H1 (cell line): ENCODE data around the gene TOP3B. TPM values are rescaled to one million over a fixed set of nuclear protein-coding genes. Genes with fewer than 3 reads are reported as not detected.

ENCODE experiments used
- CTCF ChIA-PET: fragments of 300-600 bp; sonication (Branson Sonifier 250); formaldehyde crosslinking; loops from one replicate; lab custom pipeline; 2021; ENCODE audit not compliant: partially characterized antibody; lab: Charles Lee
- POLR2A ChIA-PET: fragments of 300-600 bp; sonication (Branson Sonifier 250); formaldehyde crosslinking; loops from one replicate; lab custom pipeline; 2021; ENCODE audit warnings: inconsistent platforms; ENCODE audit not compliant: partially characterized antibody; lab: Charles Lee
- DNase-seq, 2 experiments: peaks; one replicate each; pipeline versions ENCODE4 v3.0.0 to v3.0.0-alpha.2; 2010 to 2022; ENCODE audit warnings: low spot score in 2 of 2, low read depth in 1 of 2, mixed read lengths in 1 of 2
- FAIRE-seq: peaks from 2 replicates; lab custom pipeline; 2011; peaks lifted over from hg19 to GRCh38; lab: Jason Lieb, UNC
- H2AFZ ChIP-seq: 2 replicates; pipeline ENCODE4 v1.8.1; 2012; ENCODE audit warnings: low read length, inconsistent platforms
- H2AK5ac ChIP-seq: 2 replicates; pipeline ENCODE4 v1.6.1; 2013; ENCODE audit warnings: low read depth, low read length
- H2BK120ac ChIP-seq: replicated peaks from 2 replicates; pipeline ENCODE3; 2013; ENCODE audit warnings: low read depth, low read length, inconsistent platforms
- H2BK12ac ChIP-seq: 2 replicates; pipeline ENCODE4 v1.6.1; 2013; ENCODE audit warnings: low read depth, low read length
- H2BK15ac ChIP-seq: 2 replicates; pipeline ENCODE4 v1.6.1; 2013; ENCODE audit warnings: low read length
- H2BK20ac ChIP-seq: 2 replicates; pipeline ENCODE4 v1.6.1; 2013; ENCODE audit warnings: low read length
- H2BK5ac ChIP-seq: 2 replicates; pipeline ENCODE4 v1.6.1; 2013; ENCODE audit warnings: low read depth, low read length
- H3K14ac ChIP-seq: 2 replicates; pipeline ENCODE4 v1.6.1; 2013; ENCODE audit warnings: inconsistent platforms; ENCODE audit not compliant: insufficient read length
- H3K18ac ChIP-seq: 2 replicates; pipeline ENCODE4 v1.6.1; 2013; ENCODE audit warnings: low read length; ENCODE audit errors: extremely low read depth
- H3K23ac ChIP-seq: 2 replicates; pipeline ENCODE4 v1.6.1; 2013; ENCODE audit warnings: inconsistent platforms; ENCODE audit not compliant: insufficient read length
- H3K23me2 ChIP-seq: 2 replicates; pipeline ENCODE4 v1.6.1; 2013; ENCODE audit warnings: low read depth, low read length
- H3K27ac ChIP-seq: 2 replicates; pipeline ENCODE4 v1.6.1; 2011; ENCODE audit warnings: low read depth, low read length, inconsistent platforms
- H3K27me3 ChIP-seq, 4 experiments: replicated peaks in 1 of 4; 1 replicate in 1 of 4; 2 replicates in 3 of 4; pipeline versions ENCODE4 v1.6.1 to v1.8.1; 2011 to 2013; ENCODE audit warnings: low read length in 3 of 4, mild to moderate bottlenecking in 3 of 4, inconsistent platforms in 2 of 4, mixed read lengths in 2 of 4, moderate library complexity in 1 of 4; ENCODE audit not compliant: control insufficient read depth in 3 of 4, insufficient read depth in 3 of 4; ENCODE audit errors: extremely low read depth in 1 of 4
- H3K36me3 ChIP-seq, 4 experiments: 2 replicates each; pipeline versions ENCODE4 v1.6.1 to v1.8.1; 2011 to 2013; ENCODE audit warnings: mild to moderate bottlenecking in 4 of 4, low read length in 3 of 4, moderate library complexity in 2 of 4, control low read depth in 1 of 4, inconsistent platforms in 1 of 4; ENCODE audit not compliant: insufficient read depth in 4 of 4, control insufficient read depth in 2 of 4
- H3K4ac ChIP-seq: replicated peaks from 2 replicates; pipeline ENCODE3; 2013; ENCODE audit warnings: low read length, low read depth, mixed read lengths, inconsistent platforms; ENCODE audit not compliant: insufficient read length
- H3K4me1 ChIP-seq, 4 experiments: replicated peaks in 1 of 4; 1 replicate in 1 of 4; 2 replicates in 3 of 4; pipeline versions ENCODE4 v1.6.1 to v1.8.1; 2011 to 2013; ENCODE audit warnings: low read length in 3 of 4, inconsistent platforms in 2 of 4, mixed read lengths in 1 of 4; ENCODE audit not compliant: insufficient read depth in 4 of 4, control insufficient read depth in 3 of 4
- H3K4me2 ChIP-seq, 2 experiments: 2 replicates each; pipeline versions ENCODE4 v1.6.1 to v1.8.1; 2011 to 2013; ENCODE audit warnings: low read depth in 2 of 2, low read length in 2 of 2, control low read depth in 1 of 2, inconsistent platforms in 1 of 2, mild to moderate bottlenecking in 1 of 2; ENCODE audit not compliant: insufficient read depth in 1 of 2
- H3K4me3 ChIP-seq, 4 experiments: fragments of 200-600, 300-600 bp in 1 of 4; sonication (generic), shearing (Covaris generic), sonication (Bioruptor Twin) in 1 of 4; 2 replicates each; pipeline versions ENCODE4 v1.5.1 to v1.8.1; 2011 to 2016; ENCODE audit warnings: low read length in 4 of 4, low read depth in 3 of 4, control low read depth in 2 of 4, inconsistent platforms in 2 of 4, mild to moderate bottlenecking in 2 of 4, mixed read lengths in 1 of 4, moderate library complexity in 1 of 4; ENCODE audit not compliant: insufficient read depth in 2 of 4; ENCODE audit errors: extremely low read depth in 1 of 4
- H3K56ac ChIP-seq: replicated peaks from 2 replicates; pipeline ENCODE3; 2013; ENCODE audit warnings: low read depth, mild to moderate bottlenecking, mixed read lengths, low read length, inconsistent platforms; ENCODE audit not compliant: insufficient read length
- H3K79me1 ChIP-seq: 2 replicates; pipeline ENCODE4 v1.6.1; 2013; ENCODE audit warnings: low read depth, low read length, control low read depth
- H3K79me2 ChIP-seq, 2 experiments: 2 replicates each; pipeline versions ENCODE4 v1.6.1 to v1.8.1; 2012 to 2013; ENCODE audit warnings: low read length in 2 of 2, mild to moderate bottlenecking in 2 of 2, inconsistent platforms in 1 of 2; ENCODE audit not compliant: insufficient read depth in 2 of 2, control insufficient read depth in 1 of 2
- H3K9ac ChIP-seq, 4 experiments: replicated peaks in 1 of 4; 1 replicate in 1 of 4; 2 replicates in 3 of 4; pipeline versions ENCODE4 v1.6.1 to v1.8.1; 2011 to 2013; ENCODE audit warnings: low read depth in 3 of 4, low read length in 3 of 4, control low read depth in 2 of 4, mild to moderate bottlenecking in 2 of 4, moderate library complexity in 2 of 4, inconsistent platforms in 1 of 4; ENCODE audit errors: extremely low read depth in 1 of 4
- H3K9me3 ChIP-seq, 2 experiments: 2 replicates each; pipeline versions ENCODE4 v1.6.1 to v1.8.1; 2012 to 2013; ENCODE audit warnings: mild to moderate bottlenecking in 2 of 2, moderate library complexity in 2 of 2, control low read depth in 1 of 2, inconsistent platforms in 1 of 2, low read depth in 1 of 2, low read length in 1 of 2, mixed read lengths in 1 of 2; ENCODE audit not compliant: insufficient read depth in 2 of 2
- H4K20me1 ChIP-seq, 2 experiments: replicated peaks in 1 of 2; 2 replicates each; pipeline versions ENCODE3 to v1.8.1; 2011 to 2013; ENCODE audit warnings: inconsistent platforms in 2 of 2, low read length in 2 of 2, mild to moderate bottlenecking in 1 of 2; ENCODE audit not compliant: insufficient read depth in 2 of 2, control insufficient read depth in 1 of 2
- H4K5ac ChIP-seq: 2 replicates; pipeline ENCODE4 v1.6.1; 2013; ENCODE audit warnings: low read length, low read depth, mixed read lengths, inconsistent platforms; ENCODE audit not compliant: insufficient read length
- H4K8ac ChIP-seq: 2 replicates; pipeline ENCODE4 v1.8.0; 2013; ENCODE audit warnings: mild to moderate bottlenecking, moderate library complexity, low read length, inconsistent platforms; ENCODE audit not compliant: insufficient read depth; ENCODE audit errors: extremely low read depth
- H4K91ac ChIP-seq: replicated peaks from 2 replicates; pipeline ENCODE3; 2013; ENCODE audit warnings: low read length, mixed read lengths, inconsistent platforms; ENCODE audit not compliant: insufficient read length
- ASH2L ChIP-seq: fragments of 200-600, 300-600 bp; sonication (generic); IDR thresholded peaks from one replicate; pipeline ENCODE4 v1.7.1; 2017; ENCODE audit warnings: low read length
- E2F6 ChIP-seq: IDR thresholded peaks from 2 replicates; pipeline ENCODE4 v1.6.1; 2012; ENCODE audit warnings: inconsistent platforms
- EGR1 ChIP-seq: IDR thresholded peaks from 2 replicates; pipeline ENCODE4 v1.6.1; 2011; ENCODE audit warnings: low read depth, low read length, borderline replicate concordance
- EZH2 ChIP-seq: fragments of 200-600 bp; sonication (generic); IDR thresholded peaks from 2 replicates; pipeline ENCODE4 v1.7.1; 2012; ENCODE audit warnings: low read depth, mild to moderate bottlenecking, moderate library complexity, low read length, inconsistent platforms; ENCODE audit not compliant: severe bottlenecking
- JUND ChIP-seq: IDR thresholded peaks from 2 replicates; pipeline ENCODE4 v1.6.1; 2011; ENCODE audit warnings: mild to moderate bottlenecking, improper control_type of control experiment, low read length
- KDM1A ChIP-seq: fragments of 200-600, 300-600 bp; sonication (generic); IDR thresholded peaks from 2 replicates; pipeline ENCODE4 v1.7.1; 2016; ENCODE audit warnings: mild to moderate bottlenecking, low read length, borderline replicate concordance
- KDM4A ChIP-seq: IDR thresholded peaks from one replicate; pipeline ENCODE4 v1.7.1; 2012; ENCODE audit warnings: low read depth, mild to moderate bottlenecking, moderate library complexity, low read length, inconsistent platforms; ENCODE audit not compliant: severe bottlenecking
- RFX5 ChIP-seq: IDR thresholded peaks from 2 replicates; pipeline ENCODE4 v1.6.1; 2011; ENCODE audit warnings: low read depth, low read length, improper control_type of control experiment, borderline replicate concordance
- SAP30 ChIP-seq: fragments of 300-600 bp; sonication (generic); IDR thresholded peaks from 2 replicates; pipeline ENCODE4 v1.7.1; 2012; ENCODE audit warnings: low read length, moderate library complexity, mild to moderate bottlenecking, inconsistent platforms; ENCODE audit not compliant: insufficient read depth, insufficient replicate concordance
- TAF1 ChIP-seq: IDR thresholded peaks from 2 replicates; pipeline ENCODE4 v1.6.1; 2011; ENCODE audit warnings: mild to moderate bottlenecking, low read depth, low read length
- YY1 ChIP-seq: IDR thresholded peaks from 2 replicates; pipeline ENCODE4 v1.6.1; 2011; ENCODE audit warnings: low read depth, mild to moderate bottlenecking, low read length
- ZNF274 ChIP-seq: IDR thresholded peaks from 2 replicates; pipeline ENCODE4 v1.7.0; 2012; ENCODE audit warnings: low read length, borderline replicate concordance; ENCODE audit errors: extremely low read depth
- WGBS, 2 experiments: shearing (Covaris generic) in 1 of 2; methylation state at CpG; one replicate each; pipeline versions ENCODE4 v1.1.6 to v1.1.7; 2013 to 2015; ENCODE audit warnings: low lambda C conversion rate in 2 of 2, mixed read lengths in 2 of 2, inconsistent platforms in 1 of 2, low coverage in 1 of 2, missing lambda C conversion rate in 1 of 2; ENCODE audit not compliant: insufficient replicate concordance in 2 of 2, insufficient coverage in 1 of 2, insufficient read length in 1 of 2; ENCODE audit errors: extremely low coverage in 1 of 2, missing lambda C conversion rate in 1 of 2; 5-methylcytosine and 5-hydroxymethylcytosine counted together
- polyA plus RNA-seq, 7 experiments: library from polyadenylated mRNA; depleted of rRNA in 3 of 7; stranded (reverse) in 5 of 7; unstranded in 2 of 7; fragments of >200 nt in 5 of 7; fragments of 200-250 nt in 2 of 7; gene quantifications; 1 replicate in 5 of 7; 2 replicates in 1 of 7; 4 replicates in 1 of 7; pipeline versions ENCODE4 v1.2.1 to v1.2.3, GENCODE V29; 2011 to 2013; ENCODE audit warnings: missing spikeins in 2 of 7, mixed read lengths in 2 of 7
- total RNA-seq: library from RNA; stranded (reverse); fragmentation: NEBNext Ultra II Directional; extraction: Animal tissue kit (Norgen Biotek cat#: 25700); gene quantifications from 2 replicates; pipeline ENCODE4 v1.2.1, GENCODE V29; 2021

The TOP3B gene
- total and polyA plus RNA-seq, 2 of the 8 experiments (the other 6 are each of a cell fraction or from before 2014, with no cell fraction given): 30.4 to 52.8 TPM

GRCh38 chr22:21926728-21927127 is 55.9 kb downstream of the TOP3B start:
- Histone ChIP-seq H3K18ac (peak overlapping the region; percentile 90), H2BK5ac (peak overlapping the region; percentile 71; the same call in 1 of the 2 replicates), H3K23me2 (no peaks in the 10 kb centered on the region), H3K14ac (no peak overlapping the region), H2AFZ (no peak overlapping the region), H2BK12ac (peak overlapping the region; percentile 77; the same call in 1 of the 2 replicates), H4K91ac (peak overlapping the region; percentile 83), H3K36me3 (0 out of 8 replicates have a peak, but pooled peaks cover 0 to 3% (median 0%) of the 10 kb centered on the region in 4 experiments), H3K56ac (no peak overlapping the region), H3K9me3 (no peaks in the 10 kb centered on the region), H2BK120ac (no peak overlapping the region), H2AK5ac (peak overlapping the region; percentile 90; the same call in 1 of the 2 replicates), H3K79me1 (no peaks in the 10 kb centered on the region), H3K4me3 (no peak overlapping the region), H4K20me1 (no peaks in the 10 kb centered on the region), H3K27ac (0 out of 2 replicates have a peak overlapping the region, but pooled peaks have one; percentile 30), H2BK15ac (0 out of 2 replicates have a peak overlapping the region, but pooled peaks have one; percentile 83), H3K4ac (no peak overlapping the region), H3K9ac (no peak overlapping the region), H3K79me2 (no peaks in the 10 kb centered on the region), H3K4me2 (no peak overlapping the region), H3K4me1 (peaks cover 0 to 36% (median 26%) of the 10 kb centered on the region in 4 experiments; a peak in 6 of 7 replicates), H3K27me3 (no peaks in the 10 kb centered on the region), H3K23ac (no peak overlapping the region), H4K8ac (0 out of 2 replicates have a peak overlapping the region, but pooled peaks have one; percentile 43), H4K5ac (no peak overlapping the region), H2BK20ac (peak overlapping the region; percentile 86)
- ChIA-PET CTCF (interaction anchor here (1.1 to 1.7 kb wide), 3 partner anchors 11 to 273 kb away, joined by 3 to 13 read pairs (median 3); no protein-coding TSS in a partner anchor), POLR2A (interaction anchor here (0.6 to 1.6 kb wide), 2 partner anchors 10 to 70 kb away, joined by 3 to 8 read pairs; no protein-coding TSS in a partner anchor)
- no peak for DNase-seq
- 92% methylated on average over 4 of the region's 4 CpGs; no CpG with 5 or more reads in 1 of the 2 experiments for WGBS, 2 experiments
- no peak for FAIRE-seq
- TF ChIP-seq TAF1 (no peak), EGR1 (no peak), KDM4A (no peak), SAP30 (no peak), ZNF274 (no peak), EZH2 (no peak), JUND (no peak), KDM1A (no peak), YY1 (no peak), RFX5 (no peak), E2F6 (no peak), ASH2L (no peak)
